Mesothelial cell of epicardium (in vitro differentiated cells): ENCODE results near the gene IL23R. TPM values are rescaled to one million over a fixed set of nuclear protein-coding genes. Genes with fewer than 3 reads are reported as not detected.

Experiments used
- DNase-seq, 2 experiments: peaks; one replicate each; pipeline ENCODE4 v3.0.0; 2021; ENCODE audit warnings: low spot score in 2 of 2; ENCODE audit not compliant: unreplicated experiment in 2 of 2
- H3K27ac Mint-ChIP-seq: 2 replicates; pipeline ENCODE4 v1.8.0; 2021; ENCODE audit warnings: mixed read lengths
- H3K27me3 Mint-ChIP-seq: 2 replicates; pipeline ENCODE4 v1.8.0; 2021; ENCODE audit warnings: low read depth, mixed read lengths
- H3K36me3 Mint-ChIP-seq: 2 replicates; pipeline ENCODE4 v1.8.0; 2021; ENCODE audit warnings: mixed read lengths
- H3K4me1 Mint-ChIP-seq: 2 replicates; pipeline ENCODE4 v1.8.0; 2021; ENCODE audit warnings: mixed read lengths
- H3K4me3 Mint-ChIP-seq: 2 replicates; pipeline ENCODE4 v1.8.0; 2021; ENCODE audit warnings: mild to moderate bottlenecking, moderate library complexity, mixed read lengths
- H3K9me3 Mint-ChIP-seq: 2 replicates; pipeline ENCODE4 v1.8.0; 2021; ENCODE audit warnings: mixed read lengths
- total RNA-seq: library from RNA; stranded (reverse); gene quantifications from 3 replicates; pipeline ENCODE4 v1.2.1, GENCODE V29; 2021
- TF ChIP-seq, protein P1 (sequence below): fragments of 200-600 bp; sonication (generic); IDR thresholded peaks from one replicate; pipeline ENCODE4 v1.5.0; 2021; ENCODE audit warnings: antibody characterized with exemption; ENCODE audit not compliant: unreplicated experiment

IL23R gene
- total RNA-seq, 1 donor from 2014 or later: 0.09 TPM

DNA sequence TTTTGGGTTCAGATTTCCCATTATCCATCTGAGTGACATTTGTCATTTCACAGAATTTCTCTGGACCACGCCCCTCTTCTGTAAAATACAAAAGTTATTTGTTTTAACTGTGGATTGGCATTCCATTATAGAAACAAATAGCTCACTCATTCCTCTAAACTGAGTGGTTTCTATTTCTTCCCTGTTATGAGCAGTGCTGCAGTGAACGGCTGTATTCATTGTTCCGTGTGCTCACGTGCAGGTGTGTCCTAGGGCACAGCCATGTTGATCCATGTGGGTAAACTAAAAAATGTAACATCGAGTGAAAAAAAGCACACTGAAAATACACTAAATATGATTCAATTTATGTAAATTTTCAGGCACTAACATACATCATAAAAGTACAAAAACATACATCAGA is 114.4 kb downstream of the IL23R start:
- no peak overlapping the region for H3K27ac Mint-ChIP-seq
- H3K9me3 Mint-ChIP-seq: peaks cover 12% of the 10 kb centered on the region
- no peak for DNase-seq
- H3K36me3 Mint-ChIP-seq: no peaks in the 10 kb centered on the region
- peaks cover 2% of the 10 kb centered on the region for H3K27me3 Mint-ChIP-seq
- no peak overlapping the region for H3K4me3 Mint-ChIP-seq
- TF ChIP-seq, protein P1, sequence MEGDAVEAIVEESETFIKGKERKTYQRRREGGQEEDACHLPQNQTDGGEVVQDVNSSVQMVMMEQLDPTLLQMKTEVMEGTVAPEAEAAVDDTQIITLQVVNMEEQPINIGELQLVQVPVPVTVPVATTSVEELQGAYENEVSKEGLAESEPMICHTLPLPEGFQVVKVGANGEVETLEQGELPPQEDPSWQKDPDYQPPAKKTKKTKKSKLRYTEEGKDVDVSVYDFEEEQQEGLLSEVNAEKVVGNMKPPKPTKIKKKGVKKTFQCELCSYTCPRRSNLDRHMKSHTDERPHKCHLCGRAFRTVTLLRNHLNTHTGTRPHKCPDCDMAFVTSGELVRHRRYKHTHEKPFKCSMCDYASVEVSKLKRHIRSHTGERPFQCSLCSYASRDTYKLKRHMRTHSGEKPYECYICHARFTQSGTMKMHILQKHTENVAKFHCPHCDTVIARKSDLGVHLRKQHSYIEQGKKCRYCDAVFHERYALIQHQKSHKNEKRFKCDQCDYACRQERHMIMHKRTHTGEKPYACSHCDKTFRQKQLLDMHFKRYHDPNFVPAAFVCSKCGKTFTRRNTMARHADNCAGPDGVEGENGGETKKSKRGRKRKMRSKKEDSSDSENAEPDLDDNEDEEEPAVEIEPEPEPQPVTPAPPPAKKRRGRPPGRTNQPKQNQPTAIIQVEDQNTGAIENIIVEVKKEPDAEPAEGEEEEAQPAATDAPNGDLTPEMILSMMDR: no peak
- H3K4me1 Mint-ChIP-seq: peaks cover 7% of the 10 kb centered on the region

DNA sequence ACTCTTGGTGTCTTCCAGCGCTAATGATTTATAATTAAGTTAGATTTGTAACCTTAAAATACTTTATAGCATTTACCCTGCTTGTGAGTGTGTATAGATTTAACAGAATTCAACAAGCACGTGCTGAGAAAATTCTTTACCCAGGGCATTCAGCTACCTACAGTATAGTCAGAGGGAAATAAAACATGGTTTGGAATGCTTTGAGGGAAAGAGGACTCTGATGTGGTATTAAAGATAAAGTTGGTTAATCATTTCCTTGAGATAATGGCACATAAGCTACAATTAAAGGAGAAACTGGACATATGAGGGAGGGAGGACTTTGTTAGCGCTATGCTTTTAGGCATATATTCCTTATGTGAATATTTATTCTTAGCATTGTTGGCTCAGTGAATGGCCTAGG is 115.0 kb downstream of the IL23R start:
- Mint-ChIP-seq H3K9me3 (peaks cover 11% of the 10 kb centered on the region), H3K27me3 (peaks cover 2% of the 10 kb centered on the region), H3K4me3 (no peak overlapping the region), H3K4me1 (peaks cover 7% of the 10 kb centered on the region), H3K27ac (no peak overlapping the region), H3K36me3 (no peaks in the 10 kb centered on the region)
- TF ChIP-seq, protein P1: no peak
- DNase-seq: no peak

DNA sequence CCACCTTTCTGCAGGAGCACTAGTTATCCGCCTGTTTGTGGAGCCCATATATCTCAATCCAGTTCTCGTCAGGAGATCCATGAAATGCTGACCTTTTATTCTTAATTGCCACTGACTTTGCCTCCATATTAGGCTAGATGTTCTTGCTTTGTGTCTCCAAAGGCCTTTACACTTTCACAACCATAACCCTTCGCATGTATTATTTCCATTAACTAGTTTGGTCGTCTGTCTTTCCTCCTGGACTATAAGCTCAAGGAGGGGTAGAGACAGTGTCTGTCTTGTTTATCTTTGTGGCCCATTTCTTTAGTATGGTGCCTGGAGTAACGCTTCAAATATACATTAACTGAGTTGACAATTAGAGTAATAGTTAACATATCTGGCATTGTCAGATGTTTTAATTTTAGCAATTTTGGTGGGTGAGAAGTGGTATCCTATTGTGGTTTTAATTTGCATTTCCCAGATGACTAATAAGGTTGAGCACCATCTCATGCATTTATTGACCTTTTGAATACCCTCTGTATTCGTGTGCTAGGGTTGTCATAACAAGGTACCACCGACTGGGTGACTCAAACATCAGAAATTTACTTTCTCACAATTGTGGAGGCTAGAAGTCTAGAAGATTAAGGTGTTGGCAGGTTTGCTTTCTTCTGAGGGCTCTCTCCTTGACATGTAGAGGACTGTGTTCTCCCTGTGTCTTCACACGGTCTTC is 119.7 kb downstream of the IL23R start:
- peaks cover 16% of the 10 kb centered on the region for H3K9me3 Mint-ChIP-seq
- H3K4me1 Mint-ChIP-seq: peaks cover 4% of the 10 kb centered on the region
- no peaks in the 10 kb centered on the region for H3K36me3 Mint-ChIP-seq
- no peaks in the 10 kb centered on the region for H3K27me3 Mint-ChIP-seq
- H3K4me3 Mint-ChIP-seq: no peak overlapping the region
- TF ChIP-seq, protein P1: no peak
- H3K27ac Mint-ChIP-seq: no peak overlapping the region
- DNase-seq: no peak

DNA sequence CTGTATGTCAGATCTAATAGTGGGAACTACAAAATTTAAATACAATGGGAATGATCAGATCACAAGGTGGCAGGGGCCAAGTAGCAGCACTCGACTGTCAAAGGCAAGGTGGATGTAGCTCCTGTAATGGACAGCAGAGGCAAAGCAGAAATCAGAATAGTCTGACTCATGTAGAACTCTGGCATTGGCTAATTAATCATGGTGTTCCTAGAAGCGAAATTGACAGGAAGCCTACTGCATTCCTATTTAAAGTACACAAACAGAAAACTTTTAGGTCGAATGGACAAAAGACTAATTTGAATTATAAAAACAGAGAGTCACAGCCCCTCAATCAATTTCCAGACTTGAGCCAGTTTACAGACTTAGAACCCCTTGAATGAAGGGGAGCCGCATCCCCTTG is 124.0 kb downstream of the IL23R start:
- TF ChIP-seq, protein P1: no peak
- DNase-seq: no peak
- no peak overlapping the region for H3K27ac Mint-ChIP-seq
- H3K27me3 Mint-ChIP-seq: peaks cover 7% of the 10 kb centered on the region
- peaks cover 16% of the 10 kb centered on the region for H3K9me3 Mint-ChIP-seq
- no peaks in the 10 kb centered on the region for H3K36me3 Mint-ChIP-seq
- no peak overlapping the region for H3K4me3 Mint-ChIP-seq
- no peaks in the 10 kb centered on the region for H3K4me1 Mint-ChIP-seq

DNA sequence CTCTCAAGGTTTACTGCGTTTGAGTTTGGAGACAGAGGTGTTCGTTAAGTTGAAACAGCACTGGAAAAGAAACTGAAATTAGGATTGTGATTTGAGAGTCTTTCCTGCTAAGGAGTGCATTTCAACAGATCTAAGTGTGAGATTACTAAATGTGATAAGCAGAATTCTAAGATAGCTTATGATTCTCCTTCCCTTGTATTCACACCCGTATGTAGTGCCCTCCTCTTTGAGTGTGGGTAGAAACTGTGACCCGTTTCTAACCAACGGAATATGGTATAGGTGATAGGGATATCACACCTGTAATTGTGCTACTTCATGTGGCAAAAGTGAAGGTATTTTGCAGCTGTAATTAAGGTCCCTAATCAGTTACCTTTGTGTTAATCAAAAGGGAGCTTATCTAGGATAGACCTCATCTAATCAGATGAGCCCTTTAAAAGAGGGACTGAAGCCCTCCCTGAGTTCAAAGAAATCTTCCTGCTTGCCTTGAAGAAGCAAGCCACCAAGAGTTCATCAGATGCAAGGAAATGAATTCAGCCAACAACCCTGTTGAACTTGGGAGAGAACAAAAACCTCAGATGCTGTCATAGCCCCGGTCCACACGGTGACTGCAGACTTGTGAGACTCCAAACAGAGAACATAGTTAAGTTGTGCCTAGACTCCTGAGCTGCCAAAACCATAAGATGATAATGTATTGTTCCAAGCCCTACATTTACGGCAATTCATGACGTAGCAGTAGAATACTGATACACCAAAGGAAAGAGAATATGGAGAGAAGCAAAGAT is 128.8 kb downstream of the IL23R start:
- H3K36me3 Mint-ChIP-seq: no peaks in the 10 kb centered on the region
- H3K9me3 Mint-ChIP-seq: no peaks in the 10 kb centered on the region
- H3K27me3 Mint-ChIP-seq: peaks cover 10% of the 10 kb centered on the region
- no peak for DNase-seq
- H3K4me1 Mint-ChIP-seq: peaks cover 3% of the 10 kb centered on the region
- no peak overlapping the region for H3K4me3 Mint-ChIP-seq
- H3K27ac Mint-ChIP-seq: no peak overlapping the region
- TF ChIP-seq, protein P1: no peak
